OCI-LY3 (cell line): ENCODE measurements around the gene KCTD16.

ENCODE experiments used
- H2AFZ ChIP-seq: fragments of 200-600, 300-600 bp; shearing (Covaris generic); 2 replicates; pipeline ENCODE4 v1.6.0; 2014; ENCODE audit warnings: antibody characterized with exemption, low read depth, low read length
- H3K27ac ChIP-seq: fragments of 200-600, 300-600 bp; sonication (generic); 2 replicates; pipeline ENCODE4 v1.5.1; 2014; ENCODE audit warnings: mild to moderate bottlenecking, low read length, moderate library complexity, mixed read lengths
- H3K27me3 ChIP-seq: fragments of 200-600, 300-600 bp; sonication (generic); 2 replicates; pipeline ENCODE4 v1.6.1; 2014; ENCODE audit warnings: low read depth, low read length, mixed read lengths
- H3K36me3 ChIP-seq: fragments of 200-600, 300-600 bp; sonication (generic); replicated peaks from 2 replicates; pipeline ENCODE3; 2014; ENCODE audit warnings: low read depth, low read length, mixed read lengths
- H3K4me1 ChIP-seq: fragments of 300-600, 200-600 bp; sonication (generic); 2 replicates; pipeline ENCODE4 v1.6.1; 2014; ENCODE audit warnings: low read length, mixed read lengths
- H3K4me2 ChIP-seq: fragments of 200-600, 300-600 bp; sonication (generic); 2 replicates; pipeline ENCODE4 v1.6.1; 2014; ENCODE audit warnings: low read length, mixed read lengths
- H3K4me3 ChIP-seq: fragments of 300-600, 200-600 bp; sonication (generic); 2 replicates; pipeline ENCODE4 v1.5.1; 2014; ENCODE audit warnings: antibody characterized with exemption, mild to moderate bottlenecking, low read length, moderate library complexity
- H3K79me2 ChIP-seq: fragments of 300-600, 200-600 bp; shearing (Covaris generic); 2 replicates; pipeline ENCODE4 v1.6.1; 2014; ENCODE audit warnings: mild to moderate bottlenecking, low read length, mixed read lengths
- H3K9ac ChIP-seq: fragments of 300-600, 200-600 bp; shearing (Covaris generic); 2 replicates; pipeline ENCODE4 v1.6.0; 2014; ENCODE audit warnings: mild to moderate bottlenecking, low read length, moderate library complexity
- H3K9me3 ChIP-seq: fragments of 200-600, 300-600 bp; shearing (Covaris generic); 2 replicates; pipeline ENCODE4 v1.6.1; 2014; ENCODE audit warnings: low read length, mixed read lengths; ENCODE audit not compliant: insufficient read depth
- H4K20me1 ChIP-seq: fragments of 200-600, 300-600 bp; sonication (generic); 2 replicates; pipeline ENCODE4 v1.6.1; 2016; ENCODE audit warnings: low read length, mixed read lengths; ENCODE audit not compliant: insufficient read depth
- CTCF ChIP-seq: fragments of 200-600, 300-600 bp; sonication (generic); IDR thresholded peaks from 2 replicates; pipeline ENCODE4 v1.5.1; 2014; ENCODE audit warnings: antibody characterized with exemption, low read length, low read depth
- EZH2phosphoT487 ChIP-seq: fragments of 200-600 bp; shearing (Covaris generic); IDR thresholded peaks from 2 replicates; pipeline ENCODE4 v1.6.1; 2018; ENCODE audit warnings: antibody characterized with exemption, mixed run types, low read depth

KCTD16 gene

DNA sequence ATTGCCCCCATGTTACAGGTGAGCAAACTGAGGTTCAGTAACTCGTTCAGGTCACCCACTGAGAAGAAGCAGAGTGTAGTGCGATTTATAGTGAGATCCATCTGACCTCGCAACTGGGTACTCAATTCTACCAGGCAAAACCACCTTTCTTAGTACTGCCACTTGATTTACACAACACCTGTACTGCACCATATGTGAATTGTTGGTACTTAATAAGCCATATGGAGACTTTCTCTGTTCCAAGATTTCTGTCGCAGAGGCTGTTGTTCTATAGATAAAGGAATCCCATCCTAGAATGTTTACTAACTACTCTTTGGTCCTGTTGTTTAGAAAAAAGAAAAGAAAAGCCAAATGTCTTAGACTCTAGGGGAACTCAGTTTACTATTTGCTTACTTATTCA, 287.5 kb downstream of the KCTD16 start:
- no peaks in the 10 kb centered on the region for H3K9me3 ChIP-seq
- H3K4me2 ChIP-seq: no peak overlapping the region
- H2AFZ ChIP-seq: no peak overlapping the region
- no peaks in the 10 kb centered on the region for H3K36me3 ChIP-seq
- H3K4me3 ChIP-seq: no peak overlapping the region
- no peaks in the 10 kb centered on the region for H4K20me1 ChIP-seq
- TF ChIP-seq EZH2phosphoT487: no peak
- no peak for TF ChIP-seq CTCF
- H3K9ac ChIP-seq: no peak overlapping the region
- no peak overlapping the region for H3K27ac ChIP-seq
- no peaks in the 10 kb centered on the region for H3K27me3 ChIP-seq
- H3K4me1 ChIP-seq: no peaks in the 10 kb centered on the region
- no peaks in the 10 kb centered on the region for H3K79me2 ChIP-seq

GRCh38 chr5:144460600-144460999, 289.9 kb downstream of the KCTD16 start:
- Histone ChIP-seq H4K20me1 (no peaks in the 10 kb centered on the region), H3K9ac (no peak overlapping the region), H3K36me3 (no peaks in the 10 kb centered on the region), H3K27me3 (no peaks in the 10 kb centered on the region), H3K9me3 (no peaks in the 10 kb centered on the region), H3K4me3 (no peak overlapping the region), H3K4me2 (no peak overlapping the region), H2AFZ (no peak overlapping the region), H3K79me2 (no peaks in the 10 kb centered on the region), H3K27ac (no peak overlapping the region), H3K4me1 (no peaks in the 10 kb centered on the region)
- TF ChIP-seq CTCF (no peak), EZH2phosphoT487 (no peak)

GRCh38 chr5:144462577-144462976, 291.9 kb downstream of the KCTD16 start:
- Histone ChIP-seq H2AFZ (no peak overlapping the region), H3K27me3 (no peaks in the 10 kb centered on the region), H4K20me1 (no peaks in the 10 kb centered on the region), H3K36me3 (no peaks in the 10 kb centered on the region), H3K9me3 (no peaks in the 10 kb centered on the region), H3K4me2 (no peak overlapping the region), H3K79me2 (no peaks in the 10 kb centered on the region), H3K27ac (no peak overlapping the region), H3K4me3 (no peak overlapping the region), H3K9ac (no peak overlapping the region), H3K4me1 (no peaks in the 10 kb centered on the region)
- TF ChIP-seq CTCF (no peak), EZH2phosphoT487 (no peak)

GRCh38 chr5:144463481-144464223, 293.0 kb downstream of the KCTD16 start:
- no peak overlapping the region for H3K27ac ChIP-seq
- H3K27me3 ChIP-seq: no peaks in the 10 kb centered on the region

More at GRCh38 chr5:144463481-144464223, 293.0 kb downstream of the KCTD16 start:
- Histone ChIP-seq H3K4me2 (no peak overlapping the region), H4K20me1 (no peaks in the 10 kb centered on the region), H3K4me3 (no peak overlapping the region), H3K36me3 (no peaks in the 10 kb centered on the region), H3K79me2 (no peaks in the 10 kb centered on the region), H3K4me1 (no peaks in the 10 kb centered on the region), H3K9ac (no peak overlapping the region), H3K9me3 (no peaks in the 10 kb centered on the region), H2AFZ (no peak overlapping the region)
- TF ChIP-seq EZH2phosphoT487 (no peak), CTCF (no peak)
